Ishikawa (cell line): Measurements from ENCODE around the gene APOLD1.

ENCODE experiments used
- CEBPB ChIP-seq: IDR thresholded peaks from 2 replicates; pipeline ENCODE4 v1.6.1; 2012
- CREB1 ChIP-seq: IDR thresholded peaks from 2 replicates; pipeline ENCODE4 v1.6.1; 2012; ENCODE audit warnings: low read depth
- EGR1 ChIP-seq: IDR thresholded peaks from 2 replicates; pipeline ENCODE4 v1.6.1; 2012
- EP300 ChIP-seq: IDR thresholded peaks from 2 replicates; pipeline ENCODE4 v1.6.1; 2012; ENCODE audit warnings: borderline replicate concordance
- FOXM1 ChIP-seq: IDR thresholded peaks from 2 replicates; pipeline ENCODE4 v1.6.1; 2012; ENCODE audit warnings: low read depth, borderline replicate concordance
- MAX ChIP-seq: IDR thresholded peaks from 2 replicates; pipeline ENCODE4 v1.6.1; 2012
- NFIC ChIP-seq: IDR thresholded peaks from 2 replicates; pipeline ENCODE4 v1.6.1; 2012
- RAD21 ChIP-seq: IDR thresholded peaks from 2 replicates; pipeline ENCODE4 v1.6.1; 2012; ENCODE audit warnings: low read depth
- REST ChIP-seq: IDR thresholded peaks from 2 replicates; pipeline ENCODE4 v1.6.1; 2012; ENCODE audit warnings: low read depth, mild to moderate bottlenecking
- TAF1 ChIP-seq: IDR thresholded peaks from 2 replicates; pipeline ENCODE4 v1.6.1; 2012; ENCODE audit warnings: low read depth, mild to moderate bottlenecking
- TCF12 ChIP-seq: IDR thresholded peaks from 2 replicates; pipeline ENCODE4 v1.6.1; 2012; ENCODE audit warnings: low read depth
- TEAD4 ChIP-seq: IDR thresholded peaks from 2 replicates; pipeline ENCODE4 v1.6.1; 2012
- USF1 ChIP-seq: IDR thresholded peaks from 2 replicates; pipeline ENCODE4 v1.6.1; 2012
- YY1 ChIP-seq: IDR thresholded peaks from 2 replicates; pipeline ENCODE4 v1.6.1; 2012; ENCODE audit warnings: low read depth
- ZBTB7A ChIP-seq: IDR thresholded peaks from 2 replicates; pipeline ENCODE4 v1.6.1; 2012; ENCODE audit warnings: low read depth

APOLD1 gene

GRCh38 chr12:12788131-12788530 lies 2.7 kb downstream of the APOLD1 start:
- no peak for TF ChIP-seq ZBTB7A
- TF ChIP-seq NFIC = no peak
- TF ChIP-seq RAD21 = no peak
- no peak for TF ChIP-seq TAF1
- TF ChIP-seq TCF12 = no peak
- no peak for TF ChIP-seq REST
- TF ChIP-seq CEBPB = no peak
- TF ChIP-seq USF1 = no peak
- TF ChIP-seq CREB1 = no peak
- no peak for TF ChIP-seq EP300
- no peak for TF ChIP-seq MAX
- no peak for TF ChIP-seq TEAD4
- TF ChIP-seq FOXM1 = no peak
- TF ChIP-seq EGR1 = no peak
- TF ChIP-seq YY1 = no peak

GRCh38 chr12:12788675-12789368 lies 3.4 kb downstream of the APOLD1 start:
- TF ChIP-seq RAD21 = peak; percentile 89
- TF ChIP-seq TEAD4 = no peak
- no peak for TF ChIP-seq YY1
- TF ChIP-seq MAX = peak; percentile 67
- no peak for TF ChIP-seq USF1

DNA sequence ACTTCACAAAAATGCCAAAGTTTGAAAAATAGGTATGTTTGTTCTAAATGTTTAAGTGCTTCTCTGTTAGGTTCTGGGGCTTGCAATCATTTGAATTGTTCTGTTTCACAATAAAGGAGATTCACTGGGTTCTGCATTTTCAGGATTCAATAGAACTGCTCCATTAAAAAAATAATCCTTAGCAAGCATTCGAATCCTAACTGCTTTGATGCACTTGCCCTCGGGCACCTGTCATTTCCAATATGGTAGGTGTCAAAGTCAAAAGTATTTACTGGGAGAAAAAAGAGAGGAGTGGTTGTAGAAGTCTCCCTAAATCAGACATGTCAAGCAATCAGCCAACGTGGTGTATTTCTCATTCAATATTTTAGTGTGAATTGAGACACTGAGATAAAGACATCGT lies 5.5 kb downstream of the APOLD1 start:
- no peak for TF ChIP-seq YY1
- TF ChIP-seq CREB1 = no peak
- TF ChIP-seq ZBTB7A = no peak
- TF ChIP-seq USF1 = no peak
- TF ChIP-seq EGR1 = no peak
- TF ChIP-seq REST = no peak
- TF ChIP-seq TAF1 = no peak
- no peak for TF ChIP-seq CEBPB
- TF ChIP-seq NFIC = no peak
- TF ChIP-seq TCF12 = no peak
- TF ChIP-seq TEAD4 = no peak
- no peak for TF ChIP-seq RAD21

- TF ChIP-seq RAD21 = no peak
- TF ChIP-seq YY1 = no peak
- no peak for TF ChIP-seq REST
- no peak for TF ChIP-seq USF1
- no peak for TF ChIP-seq TAF1
- no peak for TF ChIP-seq EGR1
- TF ChIP-seq EP300 = no peak
- no peak for TF ChIP-seq ZBTB7A
- TF ChIP-seq TEAD4 = no peak; the same call in 1 of the 2 replicates
- TF ChIP-seq FOXM1 = no peak
- TF ChIP-seq NFIC = no peak
- TF ChIP-seq CEBPB = no peak
- no peak for TF ChIP-seq MAX
- TF ChIP-seq TCF12 = no peak
Measured at GRCh38 chr12:12791756-12792369, 6.4 kb downstream of the APOLD1 start.
